ENCODE measurements around the gene CDC42EP1. TPM values are rescaled to one million over a fixed set of nuclear protein-coding genes. Genes with fewer than 3 reads are reported as not detected.

Gene CDC42EP1
- total RNA-seq, 4 donors from 2014 or later = 5.6 to 8.8 (median 6.8) TPM

- Histone ChIP-seq H3K4me3 (no peak overlapping the region), H3K36me3 (peaks cover 0 to 69% of the 10 kb centered on the region in 2 donors), H3K9me3 (no peaks in the 10 kb centered on the region), H3K27me3 (no peaks in the 10 kb centered on the region), H3K27ac (no peak overlapping the region), H3K4me1 (peaks cover under 1 to 5% of the 10 kb centered on the region in 2 donors)
- TF ChIP-seq CTCF (IDR thresholded peaks at IDR 0.05 in 4 of 5, conservative IDR thresholded peaks at IDR 0.05 in 1 of 5) = no peak
- TF ChIP-seq POLR2A (IDR thresholded peaks at IDR 0.05) = no peak
- DNase-seq = no peak
- no peak for ATAC-seq
- in situ Hi-C loops (cut with MboI; ENCODE audit: low sequenced_read_pairs in 4 of 4) (no loop called here), intact Hi-C loops (cut with DNase I; ENCODE audit: low total_unique reads) (no loop called here)
Observed at GRCh38 chr22:37616201-37617083, 56.2 kb downstream of the CDC42EP1 start.

GRCh38 chr22:37617431-37617830, 57.2 kb downstream of the CDC42EP1 start:
- no peaks in the 10 kb centered on the region for H3K9me3 ChIP-seq
- intact Hi-C loops (cut with DNase I; ENCODE audit: low total_unique reads) = no loop called here
- no peak overlapping the region for H3K27ac ChIP-seq
- H3K36me3 ChIP-seq = peaks cover 0 to 72% of the 10 kb centered on the region in 2 donors
- no peaks in the 10 kb centered on the region for H3K27me3 ChIP-seq
- no peak for TF ChIP-seq POLR2A (IDR thresholded peaks at IDR 0.05)
- no peak for TF ChIP-seq CTCF (IDR thresholded peaks at IDR 0.05 in 4 of 5, conservative IDR thresholded peaks at IDR 0.05 in 1 of 5)
- H3K4me3 ChIP-seq = no peak overlapping the region
- in situ Hi-C loops (cut with MboI; ENCODE audit: low sequenced_read_pairs in 4 of 4) = no loop called here
- DNase-seq = no peak
- H3K4me1 ChIP-seq = no peaks in the 10 kb centered on the region
- no peak for ATAC-seq

- H3K27ac ChIP-seq = no peak overlapping the region
- intact Hi-C loops (cut with DNase I; ENCODE audit: low total_unique reads) = no loop called here
- TF ChIP-seq POLR2A (IDR thresholded peaks at IDR 0.05) = no peak
- TF ChIP-seq CTCF (IDR thresholded peaks at IDR 0.05 in 4 of 5, conservative IDR thresholded peaks at IDR 0.05 in 1 of 5) = no peak
- in situ Hi-C loops (cut with MboI; ENCODE audit: low sequenced_read_pairs in 4 of 4) = no loop called here
- H3K4me3 ChIP-seq = no peak overlapping the region
- H3K9me3 ChIP-seq = no peaks in the 10 kb centered on the region
- no peaks in the 10 kb centered on the region for H3K27me3 ChIP-seq
- H3K4me1 ChIP-seq = no peaks in the 10 kb centered on the region
- ATAC-seq = no peak
- peaks cover 0 to 72% of the 10 kb centered on the region in 2 donors for H3K36me3 ChIP-seq
- no peak for DNase-seq
Observed at GRCh38 chr22:37618072-37618656, 57.9 kb downstream of the CDC42EP1 start.

- no peaks in the 10 kb centered on the region for H3K4me1 ChIP-seq
Observed at GRCh38 chr22:37618674-37619073, 58.4 kb downstream of the CDC42EP1 start.

More at GRCh38 chr22:37618674-37619073, 58.4 kb downstream of the CDC42EP1 start:
- H3K4me3 ChIP-seq = no peak overlapping the region
- H3K27ac ChIP-seq = no peak overlapping the region
- in situ Hi-C loops (cut with MboI; ENCODE audit: low sequenced_read_pairs in 4 of 4) (no loop called here), intact Hi-C loops (cut with DNase I; ENCODE audit: low total_unique reads) (no loop called here)
- DNase-seq = no peak
- peaks cover 0 to 72% of the 10 kb centered on the region in 2 donors for H3K36me3 ChIP-seq
- H3K27me3 ChIP-seq = no peaks in the 10 kb centered on the region
- no peak for ATAC-seq
- H3K9me3 ChIP-seq = no peaks in the 10 kb centered on the region
- no peak for TF ChIP-seq POLR2A (IDR thresholded peaks at IDR 0.05)
- TF ChIP-seq CTCF (IDR thresholded peaks at IDR 0.05 in 4 of 5, conservative IDR thresholded peaks at IDR 0.05 in 1 of 5) = no peak

Other genes with a start within 250 kb of the CDC42EP1 start
- gene ELFN2, start 133.0 kb upstream of the CDC42EP1 start, total RNA-seq = under 1 TPM in 2 of 4 donors, not detected in 2; 0.02 to 0.03 TPM
- gene MFNG, start 74.1 kb upstream of the CDC42EP1 start, total RNA-seq = 1 to 10 TPM; 2.4 to 7.0 (median 5.2) TPM
- 1 to 10 TPM; 2.6 to 5.7 (median 4.4) TPM for gene CARD10, start 41.1 kb upstream of the CDC42EP1 start, total RNA-seq
- gene LGALS2, start 19.6 kb downstream of the CDC42EP1 start, total RNA-seq = not detected
- 10 to 100 TPM; 39.0 to 48.8 (median 45.0) TPM for gene GGA1, start 48.4 kb downstream of the CDC42EP1 start, total RNA-seq
- gene SH3BP1, start 79.2 kb downstream of the CDC42EP1 start, total RNA-seq = 1 to 10 TPM in 3 of 4 donors, not detected in 1; 1.1 to 1.8 (median 1.6) TPM
- gene PDXP, start 98.2 kb downstream of the CDC42EP1 start, total RNA-seq = 10 to 100 TPM; 10.3 to 28.7 (median 16.6) TPM
- gene LGALS1, start 115.2 kb downstream of the CDC42EP1 start, total RNA-seq = 1,000 to 10,000 TPM in 3 of 4 donors, 100 to 1,000 TPM in 1; 561 to 1,888 (median 1,101) TPM
- 10 to 100 TPM; 10.0 to 21.7 (median 16.6) TPM for gene NOL12, start 125.9 kb downstream of the CDC42EP1 start, total RNA-seq
- 10 to 100 TPM; 21.7 to 38.2 (median 30.3) TPM for gene TRIOBP, start 136.6 kb downstream of the CDC42EP1 start, total RNA-seq
- 10 to 100 TPM in 3 of 4 donors, 1 to 10 TPM in 1; 10.0 to 21.5 (median 15.1) TPM for gene GCAT, start 247.5 kb downstream of the CDC42EP1 start, total RNA-seq

Measured in gastrocnemius medialis (tissue), 4 donors.